Panc1 (cell line): ENCODE results near the gene ZFYVE28. TPM values are rescaled to one million over a fixed set of nuclear protein-coding genes. Genes with fewer than 3 reads are reported as not detected.

Experiments used
- ATAC-seq: fragments of 200-7000 bp; cut with Tn5 transposase; 2 replicates; pipeline ENCODE4 v1.9.1; 2020; ENCODE audit warnings: mild to moderate bottlenecking, moderate library complexity
- BruUV-seq: library from RNA; stranded (reverse); fragments of 400-500 nt; replicated peaks from 2 replicates; lab custom pipeline; 2021; lab: Mats Ljungman, UMichigan
- CTCF ChIA-PET: fragments of 300-600 bp; sonication (Branson Sonifier 250); formaldehyde crosslinking; loops from one replicate; lab custom pipeline; 2022; ENCODE audit warnings: antibody characterized with exemption; lab: Charles Lee
- POLR2A ChIA-PET: fragments of 300-600 bp; sonication (Branson Sonifier 250); formaldehyde crosslinking; loops from one replicate; lab custom pipeline; 2022; ENCODE audit warnings: antibody characterized with exemption; lab: Charles Lee
- DNase-seq: peaks from one replicate; pipeline ENCODE4 v3.0.0-alpha.2; 2010; ENCODE audit warnings: low read depth, low spot score
- H3K27ac ChIP-seq: 2 replicates; pipeline ENCODE4 v1.5.1; 2011; ENCODE audit warnings: mild to moderate bottlenecking, low read length, inconsistent platforms
- H3K27me3 ChIP-seq: fragments of 200-500 bp; sonication (Bioruptor generic); 2 replicates; pipeline ENCODE4 v1.6.0; 2014; ENCODE audit warnings: low read length, inconsistent platforms; ENCODE audit not compliant: control insufficient read depth, insufficient read depth
- H3K36me3 ChIP-seq: fragments of 200-500 bp; sonication (Bioruptor generic); 2 replicates; pipeline ENCODE4 v1.5.1; 2014; ENCODE audit warnings: inconsistent platforms, mild to moderate bottlenecking, low read length, moderate library complexity; ENCODE audit not compliant: control insufficient read depth, insufficient read depth
- H3K4me1 ChIP-seq: 2 replicates; pipeline ENCODE4 v1.5.1; 2011; ENCODE audit warnings: inconsistent platforms, mild to moderate bottlenecking, low read length, moderate library complexity; ENCODE audit not compliant: control insufficient read depth, insufficient read depth
- H3K4me3 ChIP-seq, 2 experiments: 2 replicates each; pipeline ENCODE4 v1.5.1; 2011 to 2012; ENCODE audit warnings: low read depth in 2 of 2, low read length in 2 of 2, mild to moderate bottlenecking in 2 of 2, inconsistent platforms in 1 of 2, moderate library complexity in 1 of 2
- H3K9me3 ChIP-seq: fragments of 200-500 bp; sonication (Bioruptor generic); 2 replicates; pipeline ENCODE4 v1.5.1; 2014; ENCODE audit warnings: low read depth, mild to moderate bottlenecking, inconsistent platforms, low read length, moderate library complexity; ENCODE audit not compliant: control insufficient read depth, insufficient read depth
- CTCF ChIP-seq: fragments of 450-650 bp; IDR thresholded peaks from 2 replicates; pipeline ENCODE4 v1.5.1; 2017; ENCODE audit warnings: mild to moderate bottlenecking
- POLR2AphosphoS5 ChIP-seq: IDR thresholded peaks from 2 replicates; pipeline ENCODE4 v1.6.1; 2012; ENCODE audit warnings: mild to moderate bottlenecking, low read depth, low read length, moderate library complexity
- SIN3A ChIP-seq: IDR thresholded peaks from 2 replicates; pipeline ENCODE4 v1.6.1; 2012; ENCODE audit warnings: low read depth, mild to moderate bottlenecking, low read length, moderate library complexity, borderline replicate concordance; ENCODE audit not compliant: insufficient read depth
- TCF7L2 ChIP-seq: IDR thresholded peaks from 2 replicates; pipeline ENCODE4 v1.6.1; 2011; ENCODE audit warnings: mild to moderate bottlenecking, low read depth, low read length, inconsistent platforms
- in situ Hi-C: cut with HindIII; loops from 2 replicates; pipeline ENCODE4 v1.10.0; 2016; ENCODE audit warnings: low sequenced_read_pairs, low pct_unique_long_range_greater_than_20kb
- intact Hi-C: fragments of 100-400 bp; cut with micrococcal nuclease; formaldehyde crosslinking; loops from one replicate; pipeline ENCODE4 v1.10.0; 2022; ENCODE audit not compliant: unreplicated experiment
- total RNA-seq: library from RNA; stranded (reverse); gene quantifications from one replicate; pipeline ENCODE4 v1.2.1, GENCODE V29; 2021; ENCODE audit not compliant: unreplicated experiment
- TF ChIP-seq, protein P1 (sequence below), 2 experiments: IDR thresholded peaks; 2 replicates each; pipeline ENCODE4 v1.6.1; 2011 to 2012; ENCODE audit warnings: low read depth in 2 of 2, control low read depth in 1 of 2, low read length in 1 of 2, mild to moderate bottlenecking in 1 of 2, moderate library complexity in 1 of 2; ENCODE audit not compliant: insufficient read depth in 1 of 2

ZFYVE28 gene
- total RNA-seq, 1 experiment from 2014 or later: 11.9 TPM

GRCh38 chr4:2448589-2448988 is 30.1 kb upstream of the ZFYVE28 start:
- TF ChIP-seq TCF7L2: no peak
- TF ChIP-seq POLR2AphosphoS5: no peak
- no peaks in the 10 kb centered on the region for H3K36me3 ChIP-seq
- ATAC-seq: no peak
- in situ Hi-C loops: no loop called here
- no peaks in the 10 kb centered on the region for H3K27me3 ChIP-seq
- DNase-seq: no peak
- H3K4me1 ChIP-seq: no peaks in the 10 kb centered on the region
- no TSS peak for BruUV-seq
- no peaks in the 10 kb centered on the region for H3K9me3 ChIP-seq
- H3K27ac ChIP-seq: no peak overlapping the region
- H3K4me3 ChIP-seq: no peak overlapping the region
- ChIA-PET POLR2A (no interaction called here), CTCF (interaction anchor here (0.5 kb wide), 1 partner anchor 20 kb away, joined by 4 read pairs; the partner anchor contains the start of gene RNF4)
- intact Hi-C loops: no loop called here

GRCh38 chr4:2446656-2447564 is 28.5 kb upstream of the ZFYVE28 start:
- Histone ChIP-seq H3K27me3 (no peaks in the 10 kb centered on the region), H3K4me1 (no peaks in the 10 kb centered on the region), H3K36me3 (no peaks in the 10 kb centered on the region), H3K27ac (no peak overlapping the region), H3K9me3 (no peaks in the 10 kb centered on the region), H3K4me3 (no peak overlapping the region)
- ChIA-PET POLR2A (no interaction called here), CTCF (no interaction called here)
- intact Hi-C loops (no loop called here), in situ Hi-C loops (no loop called here)
- DNase-seq: no peak
- no TSS peak for BruUV-seq
- no peak for TF ChIP-seq TCF7L2
- TF ChIP-seq, protein P1, sequence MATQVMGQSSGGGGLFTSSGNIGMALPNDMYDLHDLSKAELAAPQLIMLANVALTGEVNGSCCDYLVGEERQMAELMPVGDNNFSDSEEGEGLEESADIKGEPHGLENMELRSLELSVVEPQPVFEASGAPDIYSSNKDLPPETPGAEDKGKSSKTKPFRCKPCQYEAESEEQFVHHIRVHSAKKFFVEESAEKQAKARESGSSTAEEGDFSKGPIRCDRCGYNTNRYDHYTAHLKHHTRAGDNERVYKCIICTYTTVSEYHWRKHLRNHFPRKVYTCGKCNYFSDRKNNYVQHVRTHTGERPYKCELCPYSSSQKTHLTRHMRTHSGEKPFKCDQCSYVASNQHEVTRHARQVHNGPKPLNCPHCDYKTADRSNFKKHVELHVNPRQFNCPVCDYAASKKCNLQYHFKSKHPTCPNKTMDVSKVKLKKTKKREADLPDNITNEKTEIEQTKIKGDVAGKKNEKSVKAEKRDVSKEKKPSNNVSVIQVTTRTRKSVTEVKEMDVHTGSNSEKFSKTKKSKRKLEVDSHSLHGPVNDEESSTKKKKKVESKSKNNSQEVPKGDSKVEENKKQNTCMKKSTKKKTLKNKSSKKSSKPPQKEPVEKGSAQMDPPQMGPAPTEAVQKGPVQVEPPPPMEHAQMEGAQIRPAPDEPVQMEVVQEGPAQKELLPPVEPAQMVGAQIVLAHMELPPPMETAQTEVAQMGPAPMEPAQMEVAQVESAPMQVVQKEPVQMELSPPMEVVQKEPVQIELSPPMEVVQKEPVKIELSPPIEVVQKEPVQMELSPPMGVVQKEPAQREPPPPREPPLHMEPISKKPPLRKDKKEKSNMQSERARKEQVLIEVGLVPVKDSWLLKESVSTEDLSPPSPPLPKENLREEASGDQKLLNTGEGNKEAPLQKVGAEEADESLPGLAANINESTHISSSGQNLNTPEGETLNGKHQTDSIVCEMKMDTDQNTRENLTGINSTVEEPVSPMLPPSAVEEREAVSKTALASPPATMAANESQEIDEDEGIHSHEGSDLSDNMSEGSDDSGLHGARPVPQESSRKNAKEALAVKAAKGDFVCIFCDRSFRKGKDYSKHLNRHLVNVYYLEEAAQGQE (IDR thresholded peaks at IDR 0.05; ENCODE audit: insufficient read depth in 1 of 2, low read depth in 2 of 2, low read length in 1 of 2): no peak
- no peak for TF ChIP-seq CTCF
- no peak for TF ChIP-seq POLR2AphosphoS5
- TF ChIP-seq SIN3A: no peak
- ATAC-seq: no peak

DNA sequence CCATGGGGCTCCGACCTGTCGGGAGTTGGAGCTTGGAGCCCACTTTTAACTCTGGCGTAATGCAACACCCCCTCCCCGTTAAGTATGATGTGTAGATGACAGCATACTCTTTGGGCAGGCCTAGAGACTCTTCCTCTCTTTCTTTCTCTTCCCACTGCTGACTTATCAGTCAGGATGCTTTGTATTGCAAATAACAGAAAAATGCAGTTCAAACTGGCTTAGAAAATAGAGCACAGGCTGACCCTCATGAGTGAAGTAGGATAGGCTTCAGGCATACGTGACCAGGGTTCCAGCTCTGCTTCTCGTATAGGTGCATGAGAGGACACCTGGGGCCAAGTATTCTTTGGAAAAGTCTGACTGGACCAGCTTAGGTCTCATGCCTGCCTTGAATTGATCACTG is 27.1 kb upstream of the ZFYVE28 start:
- POLR2A ChIA-PET: interaction anchor here (0.5 to 0.7 kb wide), 2 partner anchors 77 to 159 kb away, joined by 4 to 8 read pairs; no protein-coding TSS in a partner anchor
- Histone ChIP-seq H3K4me1 (no peaks in the 10 kb centered on the region), H3K36me3 (no peaks in the 10 kb centered on the region), H3K27ac (no peak overlapping the region), H3K27me3 (no peaks in the 10 kb centered on the region), H3K9me3 (no peaks in the 10 kb centered on the region), H3K4me3 (no peak overlapping the region)
- intact Hi-C loops: no loop called here
- no TSS peak for BruUV-seq
- TF ChIP-seq POLR2AphosphoS5 (no peak), SIN3A (no peak), TCF7L2 (no peak), CTCF (no peak)
- TF ChIP-seq, protein P1 (IDR thresholded peaks at IDR 0.05; ENCODE audit: insufficient read depth in 1 of 2, low read depth in 2 of 2, low read length in 1 of 2): no peak
- CTCF ChIA-PET: no interaction called here
- DNase-seq: no peak
- no peak for ATAC-seq
- in situ Hi-C loops: no loop called here
